Measurements from ENCODE around the gene HOXC5.

HOXC5 gene

DNA sequence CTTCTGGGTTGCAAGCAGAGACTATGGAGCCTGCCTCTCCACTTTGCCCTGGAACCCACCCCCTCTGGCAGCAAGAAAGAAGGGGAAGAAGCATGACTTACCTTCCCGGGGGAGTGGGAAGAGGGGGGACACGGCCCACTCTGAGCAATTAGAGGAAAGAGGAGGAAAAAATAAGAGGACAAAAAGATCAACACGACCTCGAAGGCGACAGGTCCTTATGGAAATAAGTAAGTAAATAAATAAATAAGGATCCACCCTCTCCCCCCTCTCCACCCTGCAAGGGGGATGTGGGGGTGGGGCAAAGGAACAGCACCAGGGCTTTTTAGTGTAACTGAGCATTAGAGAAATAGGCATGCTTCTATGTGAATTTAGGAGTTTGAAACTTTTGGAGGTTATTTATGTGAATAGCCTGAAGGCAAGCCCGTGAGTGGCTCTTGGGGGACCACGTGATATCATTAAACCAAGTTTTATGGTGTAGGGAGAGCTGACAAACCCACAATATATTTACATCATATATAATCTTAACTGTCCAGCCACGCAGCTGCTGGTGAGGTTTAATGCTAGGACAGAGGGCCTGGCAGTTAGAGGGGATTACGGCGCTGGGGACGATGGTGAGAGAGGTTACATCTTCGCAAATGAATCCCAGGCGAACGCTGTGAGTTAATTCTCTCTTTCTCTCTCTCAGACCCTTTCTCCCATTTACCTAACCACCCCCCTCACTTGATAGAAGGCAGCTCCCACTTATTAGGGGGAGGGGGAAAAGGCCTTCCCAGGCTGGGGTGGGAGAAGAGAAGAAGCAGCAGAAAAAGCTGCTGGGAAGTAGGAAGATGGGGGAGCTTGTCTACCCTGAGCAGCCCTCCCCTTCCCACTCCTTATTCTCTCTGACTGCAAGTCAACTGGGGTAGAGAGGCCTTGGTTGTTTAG lies 4.8 kb downstream of the HOXC5 start:
- TF ChIP-seq, protein P1, sequence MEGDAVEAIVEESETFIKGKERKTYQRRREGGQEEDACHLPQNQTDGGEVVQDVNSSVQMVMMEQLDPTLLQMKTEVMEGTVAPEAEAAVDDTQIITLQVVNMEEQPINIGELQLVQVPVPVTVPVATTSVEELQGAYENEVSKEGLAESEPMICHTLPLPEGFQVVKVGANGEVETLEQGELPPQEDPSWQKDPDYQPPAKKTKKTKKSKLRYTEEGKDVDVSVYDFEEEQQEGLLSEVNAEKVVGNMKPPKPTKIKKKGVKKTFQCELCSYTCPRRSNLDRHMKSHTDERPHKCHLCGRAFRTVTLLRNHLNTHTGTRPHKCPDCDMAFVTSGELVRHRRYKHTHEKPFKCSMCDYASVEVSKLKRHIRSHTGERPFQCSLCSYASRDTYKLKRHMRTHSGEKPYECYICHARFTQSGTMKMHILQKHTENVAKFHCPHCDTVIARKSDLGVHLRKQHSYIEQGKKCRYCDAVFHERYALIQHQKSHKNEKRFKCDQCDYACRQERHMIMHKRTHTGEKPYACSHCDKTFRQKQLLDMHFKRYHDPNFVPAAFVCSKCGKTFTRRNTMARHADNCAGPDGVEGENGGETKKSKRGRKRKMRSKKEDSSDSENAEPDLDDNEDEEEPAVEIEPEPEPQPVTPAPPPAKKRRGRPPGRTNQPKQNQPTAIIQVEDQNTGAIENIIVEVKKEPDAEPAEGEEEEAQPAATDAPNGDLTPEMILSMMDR (IDR thresholded peaks at IDR 0.05; ENCODE audit: control insufficient read depth, extremely low read depth, insufficient read depth): no peak
- peak overlapping the region; percentile 14; the same call in 1 of the 2 replicates for H3K4me3 ChIP-seq (ENCODE audit: low read depth, low read length)
- no peak for DNase-seq (ENCODE audit: low read depth)

DNA sequence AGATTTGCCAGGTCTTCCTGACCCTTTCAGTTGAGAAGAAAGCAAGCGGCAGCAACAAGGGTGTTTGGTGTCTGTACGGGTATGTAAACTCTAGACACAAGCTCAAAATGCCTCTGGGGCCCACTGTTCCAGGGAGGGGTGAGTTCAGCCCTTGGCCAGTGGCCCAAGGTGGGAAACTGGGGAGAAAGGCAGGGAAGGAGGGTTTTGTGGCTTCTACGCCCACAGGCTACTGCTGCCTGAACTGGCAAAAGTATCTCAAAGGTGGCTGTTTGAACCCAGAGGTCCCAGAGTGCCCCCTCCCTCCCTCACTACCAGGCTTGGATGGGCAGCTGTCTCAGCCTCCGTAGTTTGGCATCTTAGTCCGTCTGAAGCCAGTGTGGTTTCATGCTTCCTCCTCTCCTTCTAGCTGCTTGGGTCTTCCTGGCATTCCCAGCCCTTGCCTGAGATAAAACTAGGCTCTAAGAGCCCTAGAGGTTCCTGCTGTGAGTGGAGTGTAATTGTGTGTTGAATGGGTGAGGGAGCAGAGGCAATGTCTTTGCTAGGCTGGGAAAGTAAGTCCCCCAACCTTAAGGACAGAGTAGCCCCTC lies 5.5 kb downstream of the HOXC5 start:
- no peak for DNase-seq (ENCODE audit: low read depth)
- TF ChIP-seq, protein P1 (IDR thresholded peaks at IDR 0.05; ENCODE audit: control insufficient read depth, extremely low read depth, insufficient read depth): no peak
- H3K4me3 ChIP-seq (ENCODE audit: low read depth, low read length): peak overlapping the region; percentile 14; the same call in 1 of the 2 replicates

DNA sequence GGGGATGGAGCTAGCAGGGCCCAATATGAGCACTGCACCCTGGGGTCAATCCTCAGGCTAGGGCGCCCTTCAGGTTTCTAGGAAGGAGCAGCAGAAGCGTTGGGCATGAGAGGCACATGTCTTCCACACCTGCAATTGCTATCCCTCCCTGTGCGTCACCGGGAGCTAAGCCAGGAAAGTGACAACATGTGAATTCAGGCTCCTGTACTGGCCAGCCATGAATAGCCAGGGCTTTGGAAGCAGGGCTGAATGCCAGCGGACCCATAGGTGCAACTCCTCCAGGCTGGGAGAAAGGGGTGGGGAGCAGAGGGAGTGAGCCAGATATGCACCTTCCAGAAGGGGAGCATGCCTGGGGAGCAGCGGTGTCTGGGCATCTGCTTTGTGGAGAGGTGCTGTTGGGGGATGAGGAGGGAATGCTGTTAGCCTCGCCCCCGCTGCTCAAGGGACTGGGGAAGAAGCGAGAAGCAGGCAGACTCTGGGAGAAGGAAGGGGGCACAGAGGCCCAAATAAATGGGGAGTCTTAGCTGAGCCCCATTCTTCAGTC lies 6.1 kb downstream of the HOXC5 start:
- TF ChIP-seq, protein P1 (IDR thresholded peaks at IDR 0.05; ENCODE audit: control insufficient read depth, extremely low read depth, insufficient read depth): no peak
- no peak for DNase-seq (ENCODE audit: low read depth)
- no peak overlapping the region for H3K4me3 ChIP-seq (ENCODE audit: low read depth, low read length)

GRCh38 chr12:54039417-54040147 lies 6.7 kb downstream of the HOXC5 start:
- H3K4me3 ChIP-seq (ENCODE audit: low read depth, low read length): no peak overlapping the region
- TF ChIP-seq, protein P1 (IDR thresholded peaks at IDR 0.05; ENCODE audit: control insufficient read depth, extremely low read depth, insufficient read depth): no peak
- DNase-seq (ENCODE audit: low read depth): no peak

- DNase-seq (ENCODE audit: low read depth): no peak
- TF ChIP-seq, protein P1 (IDR thresholded peaks at IDR 0.05; ENCODE audit: control insufficient read depth, extremely low read depth, insufficient read depth): no peak
- no peak overlapping the region for H3K4me3 ChIP-seq (ENCODE audit: low read depth, low read length)
Observed at GRCh38 chr12:54040148-54040494, 7.3 kb downstream of the HOXC5 start.

DNA sequence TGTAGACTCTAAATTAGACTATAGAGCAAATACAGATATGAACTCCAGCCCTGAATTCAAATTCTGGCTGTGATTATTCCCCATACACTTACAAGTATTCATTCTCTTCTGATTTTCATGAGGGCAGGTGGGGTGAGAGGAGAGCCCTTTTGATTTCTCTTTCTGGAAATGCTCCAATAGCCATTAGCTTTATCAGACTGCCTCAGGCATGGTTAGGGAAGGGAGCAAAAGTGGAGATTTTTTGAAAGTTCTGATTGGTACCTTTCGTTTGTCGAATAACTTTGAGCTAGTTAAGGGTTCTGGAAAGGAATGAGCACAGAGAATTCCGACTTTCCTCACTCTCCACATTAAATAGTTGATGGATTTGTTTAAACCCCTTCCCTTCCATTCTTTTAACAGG lies 7.8 kb downstream of the HOXC5 start:
- TF ChIP-seq, protein P1 (IDR thresholded peaks at IDR 0.05; ENCODE audit: control insufficient read depth, extremely low read depth, insufficient read depth): no peak
- no peak overlapping the region for H3K4me3 ChIP-seq (ENCODE audit: low read depth, low read length)
- DNase-seq (ENCODE audit: low read depth): no peak
